Activated naive CD4-positive, alpha-beta T cell treated with anti-CD3 and anti-CD28 coated beads for 36 hours (primary cell): ENCODE data around the gene ACER3. TPM values are rescaled to one million over a fixed set of nuclear protein-coding genes. Genes with fewer than 3 reads are reported as not detected.
"Not testable (repeated sequence)": the region's sequence is repeated elsewhere in the genome, so short reads cannot be mapped to it uniquely, and the experiment has no call there.

Source experiments
- CTCF ChIA-PET: fragments of 350-600 bp; sonication (Branson Sonifier 250); formaldehyde crosslinking; loops from one replicate; lab custom pipeline; 2021; ENCODE audit warnings: antibody characterized with exemption; lab: Charles Lee
- DNase-seq: peaks from one replicate; pipeline ENCODE4 v3.0.0-alpha.2; 2020
- H3K27ac Mint-ChIP-seq: one replicate; pipeline ENCODE4 v1.8.0; 2021; ENCODE audit warnings: mild to moderate bottlenecking, mixed read lengths
- H3K27me3 Mint-ChIP-seq: one replicate; pipeline ENCODE4 v1.8.0; 2021; ENCODE audit warnings: low read depth, mixed read lengths
- H3K36me3 Mint-ChIP-seq: one replicate; pipeline ENCODE4 v1.8.0; 2021; ENCODE audit warnings: low read depth, mixed read lengths
- H3K4me1 Mint-ChIP-seq: one replicate; pipeline ENCODE4 v1.8.0; 2021; ENCODE audit warnings: low read depth, mixed read lengths
- H3K4me3 Mint-ChIP-seq: one replicate; pipeline ENCODE4 v1.8.0; 2021; ENCODE audit warnings: mild to moderate bottlenecking, moderate library complexity, mixed read lengths
- H3K9me3 Mint-ChIP-seq: one replicate; pipeline ENCODE4 v1.8.0; 2021; ENCODE audit warnings: mixed read lengths
- intact Hi-C: fragments of 100-400 bp; cut with micrococcal nuclease; formaldehyde crosslinking; loops from one replicate; pipeline ENCODE4 v1.15.1; 2023
- total RNA-seq, 2 experiments: library from RNA; stranded (reverse); gene quantifications; one replicate each; pipeline ENCODE4 v1.2.3, GENCODE V29; 2021

ACER3 gene
- total RNA-seq, 2 experiments from 2014 or later, result 7.6 to 10.0 TPM

DNA sequence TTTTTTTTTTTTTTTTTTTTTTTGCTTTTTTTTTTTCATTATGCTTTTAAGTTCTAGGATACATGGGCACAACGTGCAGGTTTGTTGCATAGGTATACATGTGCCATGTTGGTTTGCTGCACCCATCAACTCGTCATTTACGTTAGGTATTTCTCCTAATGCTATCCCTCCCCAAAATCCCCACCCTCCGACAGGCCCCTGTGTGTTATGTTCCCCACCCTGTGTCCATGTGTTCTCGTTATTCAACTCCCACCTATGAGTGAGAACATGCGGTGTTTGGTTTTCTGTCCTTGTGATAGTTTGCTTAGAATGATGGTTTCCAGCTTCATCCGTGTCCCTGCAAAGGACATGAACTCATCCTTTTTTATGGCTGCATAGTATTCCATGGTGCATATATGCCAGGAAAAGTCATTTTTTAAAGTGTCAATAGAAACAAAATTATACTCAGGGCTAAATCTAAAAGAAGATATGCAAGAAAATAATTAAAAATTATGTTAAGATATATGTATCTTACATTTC is 187.3 kb downstream of the ACER3 start:
- CTCF ChIA-PET, result interaction anchor here (0.6 to 3.8 kb wide), 23 partner anchors 11 to 501 kb away, joined by 3 to 81 read pairs (median 4); no protein-coding TSS in a partner anchor
- not testable (repeated sequence) for H3K27ac Mint-ChIP-seq, H3K4me3 Mint-ChIP-seq, H3K9me3 Mint-ChIP-seq, H3K4me1 Mint-ChIP-seq, H3K27me3 Mint-ChIP-seq, H3K36me3 Mint-ChIP-seq, DNase-seq
- intact Hi-C loops, result loop anchor here (1.0 to 5.0 kb wide), 12 partner anchors 18 to 811 kb away; partner anchors contain the start of genes ACER3 and CAPN5

DNA sequence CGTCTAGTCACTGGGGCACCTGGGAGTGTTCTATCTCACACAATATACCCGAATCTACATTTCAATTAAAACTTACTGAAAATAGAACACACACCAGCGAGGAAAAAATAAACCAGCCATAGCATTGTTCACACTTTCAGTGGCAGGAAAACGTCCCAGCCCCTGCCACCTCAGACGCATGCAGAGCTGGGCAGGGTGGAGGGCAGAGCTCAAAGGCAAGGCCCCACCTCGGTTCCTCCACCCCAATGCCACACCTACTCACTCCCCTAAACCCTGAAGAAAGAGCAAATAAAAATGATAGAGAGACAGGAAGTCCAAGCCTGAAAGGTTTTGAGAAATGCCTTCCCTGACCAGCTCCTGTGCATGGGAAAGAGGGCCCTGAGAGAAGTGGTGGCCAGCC is 188.3 kb downstream of the ACER3 start:
- peaks cover 2% of the 10 kb centered on the region for H3K27me3 Mint-ChIP-seq
- no peaks in the 10 kb centered on the region for H3K9me3 Mint-ChIP-seq
- no peak overlapping the region for H3K27ac Mint-ChIP-seq
- no peaks in the 10 kb centered on the region for H3K36me3 Mint-ChIP-seq
- H3K4me3 Mint-ChIP-seq, result no peak overlapping the region
- H3K4me1 Mint-ChIP-seq, result peaks cover 8% of the 10 kb centered on the region
- CTCF ChIA-PET, result interaction anchor here (1.2 to 3.8 kb wide), 3 partner anchors 43 to 500 kb away, joined by 3 to 81 read pairs (median 8); no protein-coding TSS in a partner anchor
- DNase-seq, result no peak
- intact Hi-C loops, result loop anchor here (5.0 kb wide), 2 partner anchors 573 to 812 kb away; no protein-coding TSS in a partner anchor

DNA sequence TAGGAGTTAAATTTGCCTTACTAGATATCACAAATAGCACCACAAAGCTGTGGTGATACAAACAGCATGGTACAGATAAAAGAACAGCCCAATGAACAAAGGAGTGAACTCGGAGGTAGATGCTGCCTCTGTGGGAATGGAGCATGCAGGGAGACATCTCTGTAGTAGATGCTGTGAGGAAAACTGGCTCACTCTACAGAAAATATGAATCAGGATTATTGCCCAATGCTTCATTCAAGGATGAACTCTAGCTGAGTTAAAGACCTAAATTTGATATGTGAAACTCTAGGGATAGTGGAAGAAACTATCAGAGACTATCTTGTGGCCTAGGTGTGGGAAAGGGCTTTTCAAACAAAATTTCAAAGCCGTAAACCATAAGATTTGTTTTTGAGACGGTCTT is 190.8 kb downstream of the ACER3 start:
- Mint-ChIP-seq H3K4me1 (peaks cover 5% of the 10 kb centered on the region), H3K27ac (no peak overlapping the region), H3K36me3 (no peaks in the 10 kb centered on the region), H3K4me3 (no peak overlapping the region), H3K27me3 (no peaks in the 10 kb centered on the region), H3K9me3 (peaks cover 5% of the 10 kb centered on the region)
- CTCF ChIA-PET, result interaction anchor here (0.8 to 4.1 kb wide), 4 partner anchors 11 to 132 kb away, joined by 3 to 19 read pairs (median 4); no protein-coding TSS in a partner anchor
- DNase-seq, result no peak
- intact Hi-C loops, result no loop called here

DNA sequence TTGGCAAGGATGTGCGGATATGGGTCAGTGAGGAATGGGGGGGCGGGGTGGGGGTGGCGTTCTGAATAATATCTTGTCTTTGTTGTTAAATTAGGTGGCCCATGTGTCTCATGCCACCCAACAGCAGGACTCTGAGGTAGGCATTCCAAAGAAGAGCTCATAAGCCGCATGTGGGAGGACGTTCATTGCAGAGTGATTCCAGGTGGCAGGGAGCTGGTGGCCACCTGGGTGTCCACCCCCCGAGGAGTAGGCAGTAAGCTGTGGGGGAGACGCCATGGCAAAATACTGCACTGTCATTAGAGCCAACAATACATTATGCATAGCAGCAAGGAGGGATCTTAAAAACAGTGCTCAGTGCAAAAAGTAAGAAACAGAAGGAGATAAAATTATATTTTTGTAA is 191.8 kb downstream of the ACER3 start:
- Mint-ChIP-seq H3K27me3 (no peaks in the 10 kb centered on the region), H3K9me3 (peaks cover 9% of the 10 kb centered on the region), H3K4me3 (no peak overlapping the region), H3K36me3 (no peaks in the 10 kb centered on the region), H3K27ac (no peak overlapping the region), H3K4me1 (no peaks in the 10 kb centered on the region)
- intact Hi-C loops, result no loop called here
- DNase-seq, result no peak
- CTCF ChIA-PET, result interaction anchor here (1.1 to 4.1 kb wide), 3 partner anchors 12 to 39 kb away, joined by 3 to 19 read pairs (median 5); no protein-coding TSS in a partner anchor

DNA sequence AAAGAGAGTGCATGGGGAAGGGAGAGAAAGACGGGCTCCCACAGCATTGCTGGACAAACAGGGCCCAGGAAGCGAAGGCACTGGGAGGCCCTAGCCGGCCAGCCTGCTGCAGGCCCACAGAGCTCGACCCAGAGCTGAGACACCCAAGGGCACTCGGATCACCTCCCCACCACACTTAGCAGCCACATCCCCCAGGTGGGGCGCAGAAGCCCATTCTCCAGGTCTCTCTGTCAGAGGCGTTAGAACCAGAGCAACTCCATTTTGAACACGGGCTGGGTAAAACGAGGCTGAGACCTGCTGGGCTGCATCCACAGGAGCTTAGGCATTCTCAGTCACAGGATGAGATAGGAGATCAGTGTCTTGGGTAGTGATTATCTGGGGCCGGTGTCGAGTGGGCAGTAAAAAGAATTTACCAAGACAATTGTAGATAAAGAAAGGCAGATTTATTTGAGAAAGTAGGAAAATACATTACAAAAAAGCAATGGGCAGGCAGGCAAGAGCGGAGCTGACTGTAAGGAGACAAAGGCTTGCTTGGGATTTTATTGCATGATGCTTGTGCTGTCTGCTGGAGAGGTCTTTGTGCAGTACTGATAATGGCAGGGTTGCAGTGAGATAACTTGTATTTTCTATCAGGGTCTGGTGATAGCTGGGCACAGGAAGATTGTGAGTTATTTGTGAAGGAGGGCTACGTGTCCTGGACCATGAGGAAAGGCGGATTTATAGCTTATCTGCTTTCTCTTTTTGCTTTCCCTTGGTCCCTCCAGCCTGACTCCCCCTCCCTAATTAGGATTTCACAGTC is 192.7 kb downstream of the ACER3 start:
- Mint-ChIP-seq H3K9me3 (peaks cover 9% of the 10 kb centered on the region), H3K4me1 (no peaks in the 10 kb centered on the region), H3K27me3 (no peaks in the 10 kb centered on the region), H3K36me3 (no peaks in the 10 kb centered on the region), H3K27ac (no peak overlapping the region), H3K4me3 (no peak overlapping the region)
- intact Hi-C loops, result no loop called here
- CTCF ChIA-PET, result interaction anchor here (0.7 to 4.1 kb wide), 3 partner anchors 9 to 38 kb away, joined by 3 to 19 read pairs (median 5); no protein-coding TSS in a partner anchor
- no peak for DNase-seq

DNA sequence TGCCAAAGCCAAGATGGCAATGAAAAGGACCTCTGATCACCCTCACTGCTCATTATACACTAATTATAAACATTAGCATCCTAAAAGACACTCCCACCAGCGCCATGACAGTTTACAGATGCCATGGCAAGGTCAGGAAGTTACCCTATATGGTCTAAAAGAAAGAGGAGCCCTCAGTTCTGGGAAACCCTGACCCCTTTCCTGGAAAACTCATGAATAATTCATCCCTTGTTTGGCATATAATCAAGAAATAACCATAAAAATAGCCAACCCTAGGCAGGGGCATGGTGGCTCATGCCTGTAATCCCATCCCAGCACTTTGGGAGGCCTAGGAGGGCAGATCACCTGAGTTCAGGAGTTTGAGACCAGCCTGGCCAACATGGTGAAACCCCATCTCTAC is 193.4 kb downstream of the ACER3 start:
- no peak overlapping the region for H3K4me3 Mint-ChIP-seq
- peaks cover 9% of the 10 kb centered on the region for H3K9me3 Mint-ChIP-seq
- H3K36me3 Mint-ChIP-seq, result no peaks in the 10 kb centered on the region
- no peaks in the 10 kb centered on the region for H3K27me3 Mint-ChIP-seq
- intact Hi-C loops, result no loop called here
- no peak overlapping the region for H3K27ac Mint-ChIP-seq
- CTCF ChIA-PET, result interaction anchor here (4.1 kb wide), 1 partner anchor 37 kb away, joined by 19 read pairs; no protein-coding TSS in a partner anchor
- no peaks in the 10 kb centered on the region for H3K4me1 Mint-ChIP-seq
- no peak for DNase-seq

DNA sequence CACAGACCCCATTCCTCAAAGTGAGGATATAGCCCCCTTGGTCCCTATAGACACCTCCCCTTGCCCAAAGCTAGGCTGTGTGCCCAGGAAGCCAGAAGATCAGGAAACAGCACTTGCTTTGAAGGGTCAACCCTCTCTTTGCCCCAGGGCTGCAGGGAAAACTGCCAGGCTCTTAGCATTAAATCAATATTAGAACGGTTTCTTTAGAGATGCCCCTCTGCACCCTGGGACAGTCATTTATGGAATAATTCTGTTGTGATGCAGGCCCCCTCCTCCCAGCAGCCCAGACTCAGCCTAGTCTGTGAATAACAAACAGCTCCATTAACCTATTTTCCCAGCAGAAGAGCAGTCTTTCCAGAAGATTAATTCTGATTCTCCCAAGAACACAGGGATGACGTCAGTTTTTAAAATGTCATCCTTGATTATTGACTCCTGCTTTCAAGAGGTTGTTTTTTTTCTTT is 194.4 kb downstream of the ACER3 start:
- no peaks in the 10 kb centered on the region for H3K4me1 Mint-ChIP-seq
- intact Hi-C loops, result no loop called here
- no peaks in the 10 kb centered on the region for H3K36me3 Mint-ChIP-seq
- H3K27ac Mint-ChIP-seq, result no peak overlapping the region
- DNase-seq, result no peak
- H3K27me3 Mint-ChIP-seq, result no peaks in the 10 kb centered on the region
- H3K4me3 Mint-ChIP-seq, result no peak overlapping the region
- H3K9me3 Mint-ChIP-seq, result peaks cover 9% of the 10 kb centered on the region
- CTCF ChIA-PET, result interaction anchor here (1.1 kb wide), 1 partner anchor 9 kb away, joined by 4 read pairs; no protein-coding TSS in a partner anchor

DNA sequence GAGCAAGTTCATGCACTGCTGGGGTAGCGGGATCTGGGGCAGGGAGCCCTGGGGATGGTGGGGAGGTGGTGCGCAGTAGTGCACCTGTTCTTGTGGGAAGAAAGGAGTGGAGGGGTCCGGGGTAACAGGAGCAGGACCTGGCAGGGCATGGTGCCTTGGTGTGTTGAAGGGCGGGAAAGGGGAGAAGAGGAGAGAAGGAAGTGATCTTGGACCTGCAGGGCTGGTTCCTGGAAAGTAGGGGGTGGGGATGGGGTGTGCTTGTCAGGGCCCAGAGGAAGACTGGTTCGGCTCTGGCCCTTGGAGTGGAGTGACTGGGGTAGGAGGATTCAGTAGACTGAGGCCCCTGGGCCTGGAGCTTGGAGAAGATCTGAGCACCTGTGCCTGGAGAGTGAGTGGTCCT is 195.2 kb downstream of the ACER3 start:
- CTCF ChIA-PET, result no interaction called here
- no peak overlapping the region for H3K4me3 Mint-ChIP-seq
- H3K27me3 Mint-ChIP-seq, result no peaks in the 10 kb centered on the region
- DNase-seq, result no peak
- H3K27ac Mint-ChIP-seq, result no peak overlapping the region
- no peaks in the 10 kb centered on the region for H3K36me3 Mint-ChIP-seq
- peaks cover 9% of the 10 kb centered on the region for H3K9me3 Mint-ChIP-seq
- no peaks in the 10 kb centered on the region for H3K4me1 Mint-ChIP-seq
- intact Hi-C loops, result no loop called here

DNA sequence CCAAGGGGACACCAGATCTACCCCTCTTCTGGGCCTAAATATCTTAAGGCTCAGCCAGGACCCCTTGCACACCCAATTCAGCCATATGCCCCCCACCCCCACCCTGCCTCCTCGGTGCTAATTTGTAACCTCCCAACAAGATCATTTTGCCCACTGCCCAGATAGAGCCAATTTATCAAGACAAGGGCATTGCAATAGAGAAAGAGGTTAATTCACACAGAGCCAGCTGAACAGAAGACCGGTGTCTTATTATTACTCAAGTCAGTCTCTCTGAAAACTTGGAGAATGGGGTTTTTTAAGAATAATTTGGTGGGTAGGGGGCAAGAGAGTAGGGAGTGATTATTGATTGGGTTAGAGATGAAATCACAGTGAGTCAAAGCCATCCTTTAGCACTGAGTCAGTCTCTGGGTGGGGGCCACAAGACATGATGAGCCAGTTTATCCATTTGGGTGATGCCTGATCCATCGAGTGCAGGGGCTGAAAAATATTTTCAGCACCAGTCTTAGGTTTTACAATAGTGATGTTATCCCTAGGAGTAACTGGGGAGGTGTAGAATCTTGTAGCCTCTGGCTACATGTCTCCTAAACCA is 196.2 kb downstream of the ACER3 start:
- peaks cover 9% of the 10 kb centered on the region for H3K9me3 Mint-ChIP-seq
- H3K4me3 Mint-ChIP-seq, result no peak overlapping the region
- no peaks in the 10 kb centered on the region for H3K4me1 Mint-ChIP-seq
- intact Hi-C loops, result no loop called here
- no peak for DNase-seq
- no peaks in the 10 kb centered on the region for H3K27me3 Mint-ChIP-seq
- no peaks in the 10 kb centered on the region for H3K36me3 Mint-ChIP-seq
- CTCF ChIA-PET, result interaction anchor here (1.0 kb wide), 1 partner anchor 60 kb away, joined by 3 read pairs; no protein-coding TSS in a partner anchor
- no peak overlapping the region for H3K27ac Mint-ChIP-seq

DNA sequence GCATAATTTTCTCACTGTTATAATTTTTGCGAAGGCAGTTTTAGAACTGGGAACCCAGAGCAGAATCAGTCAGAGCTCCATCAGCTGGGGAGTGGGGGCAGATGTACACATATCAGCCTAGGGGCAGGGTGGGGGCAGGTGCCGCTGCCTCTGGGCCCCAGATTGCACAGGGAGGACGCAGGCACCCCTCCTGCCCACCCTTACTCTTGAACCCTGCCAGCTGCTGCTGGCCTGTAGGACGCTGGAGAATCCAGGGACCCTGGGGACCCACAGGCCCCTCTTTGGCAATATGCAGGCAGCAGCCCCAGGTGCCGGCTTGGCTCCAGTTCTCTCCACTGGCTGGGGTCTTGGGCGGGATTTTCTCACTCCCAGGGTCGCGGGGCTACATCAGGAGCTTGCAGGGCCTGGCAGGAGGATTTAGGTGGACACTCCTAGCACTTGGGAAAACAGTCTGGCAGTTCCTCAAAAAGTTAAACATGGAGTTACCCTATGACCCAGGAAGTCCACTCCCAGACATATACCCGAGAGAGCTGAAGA is 197.3 kb downstream of the ACER3 start:
- no peaks in the 10 kb centered on the region for H3K36me3 Mint-ChIP-seq
- intact Hi-C loops, result no loop called here
- H3K4me3 Mint-ChIP-seq, result no peak overlapping the region
- CTCF ChIA-PET, result interaction anchor here (1.0 to 1.1 kb wide), 2 partner anchors 34 to 59 kb away, joined by 3 read pairs; no protein-coding TSS in a partner anchor
- DNase-seq, result no peak
- H3K4me1 Mint-ChIP-seq, result no peaks in the 10 kb centered on the region
- H3K27me3 Mint-ChIP-seq, result no peaks in the 10 kb centered on the region
- no peak overlapping the region for H3K27ac Mint-ChIP-seq
- H3K9me3 Mint-ChIP-seq, result peaks cover 9% of the 10 kb centered on the region

DNA sequence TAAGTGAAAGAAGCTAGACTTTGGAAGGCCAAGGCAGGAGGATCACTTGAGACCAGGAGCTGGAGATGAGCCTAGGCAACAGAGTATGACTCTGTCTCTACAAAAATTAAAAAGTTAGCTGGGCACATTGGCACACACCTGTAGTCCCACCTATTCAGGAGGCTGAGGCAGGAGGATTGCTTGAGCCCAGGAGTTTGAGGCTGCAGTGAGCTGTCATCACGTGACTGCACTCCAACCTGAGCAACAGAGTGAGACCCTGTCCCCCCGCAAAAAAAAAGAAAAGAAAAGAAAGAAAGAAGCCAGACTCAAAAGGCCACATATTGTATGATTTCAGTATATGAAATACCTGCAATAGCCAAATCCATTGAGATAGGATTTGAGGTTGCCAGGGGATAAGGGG is 198.2 kb downstream of the ACER3 start:
- Mint-ChIP-seq H3K9me3 (peaks cover 9% of the 10 kb centered on the region), H3K36me3 (no peaks in the 10 kb centered on the region), H3K27me3 (no peaks in the 10 kb centered on the region), H3K27ac (no peak overlapping the region), H3K4me1 (no peaks in the 10 kb centered on the region), H3K4me3 (no peak overlapping the region)
- intact Hi-C loops, result no loop called here
- DNase-seq, result no peak
- CTCF ChIA-PET, result no interaction called here

DNA sequence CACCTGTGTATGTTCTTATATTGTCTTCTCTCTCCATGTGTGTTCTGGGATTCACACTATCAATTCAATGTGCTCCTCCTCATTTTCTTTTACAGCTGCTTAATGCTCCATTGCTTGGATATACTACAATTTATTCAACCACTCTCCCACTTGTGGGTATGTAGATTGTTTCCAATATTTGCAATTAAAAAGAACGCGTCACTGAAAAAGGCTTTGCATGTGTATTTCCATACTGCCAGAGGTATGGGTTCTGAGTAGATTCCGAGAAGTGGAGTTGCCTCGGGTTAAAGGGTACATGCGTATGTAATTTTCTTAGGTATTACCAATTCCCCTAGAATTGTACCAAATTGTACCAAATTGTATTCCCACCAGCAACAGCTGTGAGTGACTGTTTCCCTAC is 199.1 kb downstream of the ACER3 start:
- no peak overlapping the region for H3K27ac Mint-ChIP-seq
- H3K9me3 Mint-ChIP-seq, result peaks cover 9% of the 10 kb centered on the region
- no peak for DNase-seq
- H3K4me1 Mint-ChIP-seq, result no peaks in the 10 kb centered on the region
- H3K4me3 Mint-ChIP-seq, result no peak overlapping the region
- H3K36me3 Mint-ChIP-seq, result no peaks in the 10 kb centered on the region
- CTCF ChIA-PET, result interaction anchor here (1.4 to 1.8 kb wide), 2 partner anchors 12 to 31 kb away, joined by 4 to 5 read pairs; no protein-coding TSS in a partner anchor
- no peaks in the 10 kb centered on the region for H3K27me3 Mint-ChIP-seq
- intact Hi-C loops, result no loop called here
